Keratinocyte (primary cell): ENCODE data around the gene MYO7B.

Experiments used
- CTCF ChIP-seq, 3 experiments: IDR thresholded peaks in 1 of 3; conservative IDR thresholded peaks in 1 of 3; optimal IDR thresholded peaks in 1 of 3; 2 replicates in 2 of 3; 3 replicates in 1 of 3; pipeline versions ENCODE3 to v1.5.1; 2011; ENCODE audit warnings: low read length in 3 of 3, mild to moderate bottlenecking in 3 of 3, moderate library complexity in 2 of 3, control low read depth in 1 of 3, inconsistent platforms in 1 of 3; ENCODE audit not compliant: insufficient read depth in 2 of 3; ENCODE audit errors: extremely low read depth in 1 of 3
- EZH2 ChIP-seq: IDR thresholded peaks from one replicate; pipeline ENCODE4 v1.6.1; 2012; ENCODE audit warnings: inconsistent platforms, mild to moderate bottlenecking, low read length, moderate library complexity

GRCh38 chr2:127574656-127575055 is 39.2 kb downstream of the MYO7B start:
- TF ChIP-seq CTCF (optimal IDR thresholded peaks at IDR 0.05 in 1 of 3, IDR thresholded peaks at IDR 0.05 in 1 of 3, conservative IDR thresholded peaks at IDR 0.05 in 1 of 3; ENCODE audit: extremely low read depth in 1 of 3, insufficient read depth in 2 of 3, low read length in 3 of 3), result no peak
- TF ChIP-seq EZH2, result no peak
